Measurements from ENCODE around the gene PLEKHA6.

DNA sequence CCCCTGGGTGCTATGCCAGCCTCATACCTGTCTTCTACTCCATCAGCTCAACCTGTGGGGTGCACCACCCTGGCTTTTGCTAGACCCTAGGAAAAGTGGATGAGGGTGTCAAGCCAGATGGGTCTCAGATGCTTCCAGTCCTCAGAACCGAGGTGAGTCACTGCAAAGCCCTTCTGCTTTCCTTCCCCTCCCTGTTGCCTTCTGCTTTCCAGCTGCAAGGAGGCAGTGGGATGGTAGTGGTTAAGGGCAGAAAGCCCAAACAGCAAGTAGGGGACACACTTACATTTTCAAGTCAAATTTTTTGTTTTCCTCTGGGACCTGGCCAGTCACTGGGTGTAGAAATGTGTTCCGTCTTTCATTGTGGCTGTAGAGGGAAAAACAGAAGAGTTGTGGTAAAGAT lies 85.3 kb downstream of the PLEKHA6 start:
- TF ChIP-seq POLR2A (IDR thresholded peaks at IDR 0.05) (no peak), POLR2AphosphoS5 (IDR thresholded peaks at IDR 0.05) (no peak)
- TF ChIP-seq, protein P1, sequence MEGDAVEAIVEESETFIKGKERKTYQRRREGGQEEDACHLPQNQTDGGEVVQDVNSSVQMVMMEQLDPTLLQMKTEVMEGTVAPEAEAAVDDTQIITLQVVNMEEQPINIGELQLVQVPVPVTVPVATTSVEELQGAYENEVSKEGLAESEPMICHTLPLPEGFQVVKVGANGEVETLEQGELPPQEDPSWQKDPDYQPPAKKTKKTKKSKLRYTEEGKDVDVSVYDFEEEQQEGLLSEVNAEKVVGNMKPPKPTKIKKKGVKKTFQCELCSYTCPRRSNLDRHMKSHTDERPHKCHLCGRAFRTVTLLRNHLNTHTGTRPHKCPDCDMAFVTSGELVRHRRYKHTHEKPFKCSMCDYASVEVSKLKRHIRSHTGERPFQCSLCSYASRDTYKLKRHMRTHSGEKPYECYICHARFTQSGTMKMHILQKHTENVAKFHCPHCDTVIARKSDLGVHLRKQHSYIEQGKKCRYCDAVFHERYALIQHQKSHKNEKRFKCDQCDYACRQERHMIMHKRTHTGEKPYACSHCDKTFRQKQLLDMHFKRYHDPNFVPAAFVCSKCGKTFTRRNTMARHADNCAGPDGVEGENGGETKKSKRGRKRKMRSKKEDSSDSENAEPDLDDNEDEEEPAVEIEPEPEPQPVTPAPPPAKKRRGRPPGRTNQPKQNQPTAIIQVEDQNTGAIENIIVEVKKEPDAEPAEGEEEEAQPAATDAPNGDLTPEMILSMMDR (IDR thresholded peaks at IDR 0.05): no peak
